ENCODE results near the gene HMGB4. TPM values are rescaled to one million over a fixed set of nuclear protein-coding genes. Genes with fewer than 3 reads are reported as not detected.

HMGB4 gene
- total RNA-seq, 1 donor from 2014 or later: not detected

- H3K27me3 Mint-ChIP-seq (ENCODE audit: unreplicated experiment): no peaks in the 10 kb centered on the region
- H3K4me3 Mint-ChIP-seq (ENCODE audit: unreplicated experiment): no peak overlapping the region
- DNase-seq (ENCODE audit: low spot score): no peak
These were observed 3.2 kb upstream of the HMGB4 start for GRCh38 chr1:33860671-33861070.

GRCh38 chr1:33864460-33865389 is 846 bp downstream of the HMGB4 start:
- no peak overlapping the region for H3K4me3 Mint-ChIP-seq (ENCODE audit: unreplicated experiment)
- DNase-seq (ENCODE audit: low spot score): no peak
- H3K9me3 Mint-ChIP-seq (ENCODE audit: unreplicated experiment): no peaks in the 10 kb centered on the region
- H3K27ac Mint-ChIP-seq (ENCODE audit: unreplicated experiment): no peak overlapping the region
- TF ChIP-seq, protein P1, sequence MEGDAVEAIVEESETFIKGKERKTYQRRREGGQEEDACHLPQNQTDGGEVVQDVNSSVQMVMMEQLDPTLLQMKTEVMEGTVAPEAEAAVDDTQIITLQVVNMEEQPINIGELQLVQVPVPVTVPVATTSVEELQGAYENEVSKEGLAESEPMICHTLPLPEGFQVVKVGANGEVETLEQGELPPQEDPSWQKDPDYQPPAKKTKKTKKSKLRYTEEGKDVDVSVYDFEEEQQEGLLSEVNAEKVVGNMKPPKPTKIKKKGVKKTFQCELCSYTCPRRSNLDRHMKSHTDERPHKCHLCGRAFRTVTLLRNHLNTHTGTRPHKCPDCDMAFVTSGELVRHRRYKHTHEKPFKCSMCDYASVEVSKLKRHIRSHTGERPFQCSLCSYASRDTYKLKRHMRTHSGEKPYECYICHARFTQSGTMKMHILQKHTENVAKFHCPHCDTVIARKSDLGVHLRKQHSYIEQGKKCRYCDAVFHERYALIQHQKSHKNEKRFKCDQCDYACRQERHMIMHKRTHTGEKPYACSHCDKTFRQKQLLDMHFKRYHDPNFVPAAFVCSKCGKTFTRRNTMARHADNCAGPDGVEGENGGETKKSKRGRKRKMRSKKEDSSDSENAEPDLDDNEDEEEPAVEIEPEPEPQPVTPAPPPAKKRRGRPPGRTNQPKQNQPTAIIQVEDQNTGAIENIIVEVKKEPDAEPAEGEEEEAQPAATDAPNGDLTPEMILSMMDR (IDR thresholded peaks at IDR 0.05; ENCODE audit: unreplicated experiment): no peak
- no peaks in the 10 kb centered on the region for H3K36me3 Mint-ChIP-seq (ENCODE audit: low read depth, unreplicated experiment)
- H3K27me3 Mint-ChIP-seq (ENCODE audit: unreplicated experiment): no peaks in the 10 kb centered on the region
- H3K4me1 Mint-ChIP-seq (ENCODE audit: unreplicated experiment): no peaks in the 10 kb centered on the region

More at GRCh38 chr1:33860671-33861070, 3.2 kb upstream of the HMGB4 start:
- no peak overlapping the region for H3K27ac Mint-ChIP-seq (ENCODE audit: unreplicated experiment)
- TF ChIP-seq, protein P1 (IDR thresholded peaks at IDR 0.05; ENCODE audit: unreplicated experiment): no peak
- H3K36me3 Mint-ChIP-seq (ENCODE audit: low read depth, unreplicated experiment): no peaks in the 10 kb centered on the region
- H3K9me3 Mint-ChIP-seq (ENCODE audit: unreplicated experiment): no peaks in the 10 kb centered on the region
- no peaks in the 10 kb centered on the region for H3K4me1 Mint-ChIP-seq (ENCODE audit: unreplicated experiment)

DNA sequence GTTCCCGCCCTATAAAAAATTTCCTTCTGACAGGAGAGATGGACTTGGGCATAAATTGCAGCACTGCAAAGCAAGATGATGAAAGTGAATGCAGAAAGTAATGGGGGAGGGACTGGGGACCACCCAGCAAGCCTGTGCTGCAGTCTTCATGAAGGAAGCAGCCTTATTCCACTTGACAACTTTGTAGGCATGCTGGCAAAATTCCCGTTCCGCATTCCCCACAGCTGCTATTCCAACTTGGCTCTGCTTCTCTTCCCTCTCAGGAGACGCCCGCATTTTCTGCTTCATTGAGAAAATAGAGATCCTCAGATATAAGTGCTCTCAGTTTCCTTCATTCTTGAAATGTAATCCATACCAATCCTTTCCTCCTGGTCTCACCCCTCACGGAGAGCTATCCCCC is 2.4 kb downstream of the HMGB4 start:
- Mint-ChIP-seq H3K9me3 (ENCODE audit: unreplicated experiment) (no peaks in the 10 kb centered on the region), H3K4me3 (ENCODE audit: unreplicated experiment) (no peak overlapping the region), H3K27me3 (ENCODE audit: unreplicated experiment) (no peaks in the 10 kb centered on the region), H3K36me3 (ENCODE audit: low read depth, unreplicated experiment) (no peaks in the 10 kb centered on the region), H3K27ac (ENCODE audit: unreplicated experiment) (no peak overlapping the region), H3K4me1 (ENCODE audit: unreplicated experiment) (no peaks in the 10 kb centered on the region)
- no peak for DNase-seq (ENCODE audit: low spot score)
- TF ChIP-seq, protein P1 (IDR thresholded peaks at IDR 0.05; ENCODE audit: unreplicated experiment): no peak

GRCh38 chr1:33867684-33868083 is 3.8 kb downstream of the HMGB4 start:
- DNase-seq (ENCODE audit: low spot score): no peak
- TF ChIP-seq, protein P1 (IDR thresholded peaks at IDR 0.05; ENCODE audit: unreplicated experiment): no peak
- Mint-ChIP-seq H3K4me3 (ENCODE audit: unreplicated experiment) (no peak overlapping the region), H3K4me1 (ENCODE audit: unreplicated experiment) (no peaks in the 10 kb centered on the region), H3K36me3 (ENCODE audit: low read depth, unreplicated experiment) (no peaks in the 10 kb centered on the region), H3K27ac (ENCODE audit: unreplicated experiment) (no peak overlapping the region), H3K9me3 (ENCODE audit: unreplicated experiment) (no peaks in the 10 kb centered on the region), H3K27me3 (ENCODE audit: unreplicated experiment) (no peaks in the 10 kb centered on the region)

- no peaks in the 10 kb centered on the region for H3K9me3 Mint-ChIP-seq (ENCODE audit: unreplicated experiment)
- H3K27ac Mint-ChIP-seq (ENCODE audit: unreplicated experiment): no peak overlapping the region
- no peak for DNase-seq (ENCODE audit: low spot score)
- no peaks in the 10 kb centered on the region for H3K27me3 Mint-ChIP-seq (ENCODE audit: unreplicated experiment)
- TF ChIP-seq, protein P1 (IDR thresholded peaks at IDR 0.05; ENCODE audit: unreplicated experiment): no peak
- H3K36me3 Mint-ChIP-seq (ENCODE audit: low read depth, unreplicated experiment): no peaks in the 10 kb centered on the region
- no peaks in the 10 kb centered on the region for H3K4me1 Mint-ChIP-seq (ENCODE audit: unreplicated experiment)
- no peak overlapping the region for H3K4me3 Mint-ChIP-seq (ENCODE audit: unreplicated experiment)
These were observed 8.4 kb downstream of the HMGB4 start for GRCh38 chr1:33872275-33872674.

Measured in endothelial cell (in vitro differentiated cells).